Hematopoietic multipotent progenitor cell treated with erythropoietin and hydrocortisone succinate and interleukin-3 and kit ligand, for 17 days (in vitro differentiated cells): ENCODE measurements around the gene SEPTIN7.
"Not testable (repeated sequence)": the region's sequence is repeated elsewhere in the genome, so short reads cannot be mapped to it uniquely, and the experiment has no call there.

ENCODE experiments used
- DNase-seq: peaks from one replicate; pipeline ENCODE4 v3.0.0-alpha.2; 2015; ENCODE audit warnings: low spot score

SEPTIN7 gene

DNA sequence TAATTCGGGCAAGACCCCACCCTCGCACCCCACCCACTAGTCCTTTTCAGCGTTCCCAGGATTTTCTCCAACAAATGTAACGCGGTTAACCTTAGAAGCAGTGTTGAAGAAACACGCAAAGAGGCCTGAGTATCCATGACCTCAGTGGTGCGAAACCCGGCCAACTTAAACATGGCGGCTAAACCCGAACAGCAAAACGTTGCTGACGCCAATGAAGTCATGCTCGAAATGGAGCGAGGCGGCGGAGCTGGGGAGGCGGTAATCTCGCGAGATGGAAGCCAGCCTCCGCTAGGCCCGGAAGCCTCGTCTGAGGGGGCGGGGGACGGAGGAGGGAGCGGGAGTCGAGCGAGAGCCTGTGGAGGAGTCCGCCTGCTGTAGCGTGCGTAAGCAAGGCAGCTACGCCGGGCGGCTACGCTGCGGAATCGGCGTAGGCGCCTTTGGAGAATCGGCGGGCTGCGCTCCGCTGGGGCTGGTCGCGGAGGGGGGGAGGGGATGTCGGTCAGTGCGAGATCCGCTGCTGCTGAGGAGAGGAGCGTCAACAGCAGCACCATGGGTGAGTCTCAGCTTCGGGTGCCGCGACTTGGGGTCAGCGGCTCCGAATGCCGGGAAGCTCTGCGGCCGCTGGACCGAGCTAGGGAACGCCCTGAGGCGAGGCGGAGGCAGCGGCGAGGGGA is at the start of gene SEPTIN7:
SEPTIN7 (plus strand) TSS at position 340 of the 674 bp plus-strand sequence; CDS start at position 493, 153 bp downstream.
- DNase-seq: peak; percentile 97

DNA sequence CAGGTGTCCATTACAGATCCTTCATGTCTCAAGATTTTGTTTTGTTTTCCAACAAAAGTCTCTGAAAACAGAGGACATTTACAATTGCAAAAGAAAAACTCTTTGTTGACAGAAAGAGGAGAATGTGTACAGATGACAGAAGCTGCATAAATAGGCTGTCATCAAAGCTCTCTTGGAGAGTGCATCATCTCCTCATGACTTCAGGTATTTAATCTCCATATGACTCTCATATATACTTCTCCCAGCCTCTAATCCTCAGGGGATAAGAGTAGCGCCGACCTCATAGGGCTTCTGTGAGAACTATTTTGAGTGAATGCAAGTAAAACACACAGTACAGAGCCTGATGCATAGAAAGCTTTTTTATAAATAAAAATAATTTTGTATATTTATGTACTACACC is 48.1 kb upstream of the SEPTIN7 start:
- DNase-seq: no peak

DNA sequence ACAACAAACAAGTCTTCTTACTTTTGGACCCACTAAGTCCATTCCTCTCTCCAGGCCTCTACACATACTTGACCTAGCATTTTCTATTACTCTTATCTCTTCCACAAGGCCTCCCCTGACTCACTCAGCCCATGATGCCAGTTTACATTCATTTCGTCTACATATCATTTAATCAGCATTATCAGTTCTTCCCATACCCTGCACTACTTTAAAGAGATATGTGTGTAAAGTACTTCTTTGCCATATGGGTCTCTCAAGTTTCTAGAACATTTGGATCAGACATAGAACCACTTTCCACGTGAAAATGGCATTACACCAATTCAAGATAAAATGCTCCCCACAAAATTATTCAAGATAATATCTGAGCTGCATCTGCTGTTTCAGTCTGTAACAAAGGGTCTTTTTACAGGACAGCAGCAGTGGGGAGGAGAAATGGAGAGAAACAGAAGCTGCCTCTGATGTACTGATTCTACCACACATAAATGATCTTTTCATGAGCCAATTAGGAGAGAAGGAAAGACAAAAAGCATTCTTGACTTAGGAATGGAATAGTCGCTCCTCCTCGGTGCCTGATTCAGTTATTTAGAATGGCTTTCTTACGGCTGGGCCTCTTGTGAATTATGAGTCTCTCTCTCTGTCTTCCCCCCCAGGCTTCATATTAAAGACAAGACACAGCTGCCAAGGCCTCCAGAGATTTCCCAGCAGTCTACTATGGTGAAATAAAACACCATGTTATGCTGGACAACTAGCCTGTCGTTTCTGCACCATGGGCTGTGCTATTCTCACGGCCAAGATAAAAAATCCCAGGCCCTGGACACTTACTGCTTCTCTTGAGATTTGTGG is 46.9 kb upstream of the SEPTIN7 start:
- no peak for DNase-seq

DNA sequence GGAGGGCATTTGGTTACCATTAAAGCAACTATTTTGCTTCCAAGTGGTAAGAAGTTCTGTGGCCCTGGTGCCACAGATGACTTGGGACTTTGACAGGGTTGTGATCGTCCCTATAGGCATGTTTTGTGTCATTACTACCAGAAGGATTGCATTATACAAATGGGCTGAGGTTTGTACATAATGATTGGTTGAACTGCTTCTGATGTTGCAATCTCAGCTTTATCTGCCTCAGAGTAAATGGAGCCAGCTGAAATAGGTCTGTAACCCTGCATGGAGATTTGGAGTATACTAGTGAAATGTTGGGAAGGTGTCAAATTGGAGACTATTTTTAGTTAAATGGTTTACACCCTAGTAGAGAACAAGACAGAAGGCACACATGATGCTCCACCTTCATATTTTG is 46.1 kb upstream of the SEPTIN7 start:
- DNase-seq: no peak

DNA sequence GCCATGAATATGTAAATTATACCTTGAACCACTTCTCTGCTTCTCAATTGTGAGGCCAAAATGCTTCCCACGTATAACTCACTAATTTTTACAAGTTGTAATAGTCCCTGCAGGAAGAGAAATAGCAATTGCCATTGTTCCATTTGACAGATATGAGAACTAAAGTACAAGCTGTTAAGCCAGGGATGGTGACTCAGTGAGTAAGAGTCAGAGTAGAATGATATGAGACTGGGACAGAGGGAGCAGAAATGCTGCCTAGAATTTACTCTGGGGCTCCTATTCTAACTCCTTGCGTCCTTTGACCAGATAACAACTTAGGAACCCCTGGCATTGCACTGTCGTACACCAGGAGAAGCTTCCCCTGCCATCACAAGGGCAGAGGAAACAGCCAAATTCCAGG is 45.1 kb upstream of the SEPTIN7 start:
- no peak for DNase-seq

DNA sequence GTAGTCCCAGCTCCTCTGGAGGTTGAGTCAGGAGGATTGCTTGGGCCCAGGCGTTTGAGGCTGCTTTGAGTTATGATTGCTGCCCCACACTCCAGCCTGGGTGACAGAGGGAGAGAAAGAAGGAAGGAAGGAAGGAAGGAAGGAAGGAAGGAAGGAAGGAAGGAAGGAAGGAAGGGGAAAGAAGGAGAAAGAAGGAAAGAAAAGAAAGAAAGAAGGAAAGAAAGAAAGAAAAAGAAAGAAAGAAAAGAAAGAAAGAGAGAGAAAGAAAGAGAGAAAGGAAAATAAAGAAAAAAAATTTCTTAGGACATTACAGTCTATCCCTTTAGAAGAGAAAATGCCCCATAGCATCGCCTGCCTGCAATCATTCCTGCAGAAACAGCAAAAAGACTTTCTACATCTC is 44.4 kb upstream of the SEPTIN7 start:
- not testable (repeated sequence) for DNase-seq

DNA sequence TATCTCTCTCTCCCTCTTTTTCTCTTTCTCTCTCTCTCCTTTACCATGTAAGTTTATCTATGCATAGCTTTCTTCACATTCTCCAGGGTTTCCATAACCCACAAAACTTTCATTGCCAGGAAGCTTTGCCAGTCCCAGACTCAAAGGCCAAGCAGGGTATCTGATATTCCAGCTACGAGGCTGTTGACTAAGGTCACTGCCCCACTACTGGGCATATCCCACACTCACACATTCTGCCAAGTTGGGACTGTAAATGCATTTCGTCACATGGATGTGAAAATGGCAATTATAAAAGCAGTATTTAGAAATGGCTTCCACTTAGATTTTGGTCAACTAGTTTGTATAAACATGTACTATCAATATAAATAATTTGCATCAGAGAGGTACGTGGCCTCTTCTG is 43.3 kb upstream of the SEPTIN7 start:
- DNase-seq: no peak

DNA sequence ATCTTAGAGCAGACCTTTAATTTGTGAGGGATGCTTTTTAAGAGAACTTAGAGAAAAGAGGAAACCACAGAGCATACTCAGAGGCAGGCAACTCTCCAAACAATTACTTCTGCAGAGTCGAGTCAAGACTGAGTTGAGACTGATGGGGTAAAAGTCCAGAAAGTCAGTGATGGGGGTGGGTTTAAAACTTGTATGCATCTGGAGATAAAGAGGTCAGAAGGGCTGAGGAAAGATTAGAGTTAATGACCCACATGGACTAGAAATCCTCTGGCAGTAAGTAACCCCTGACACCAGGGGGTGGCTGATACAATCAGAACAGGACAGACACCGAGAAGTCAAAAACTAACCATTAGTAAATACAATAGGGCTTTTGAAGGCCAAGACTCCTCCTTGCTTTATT is 42.4 kb upstream of the SEPTIN7 start:
- no peak for DNase-seq

DNA sequence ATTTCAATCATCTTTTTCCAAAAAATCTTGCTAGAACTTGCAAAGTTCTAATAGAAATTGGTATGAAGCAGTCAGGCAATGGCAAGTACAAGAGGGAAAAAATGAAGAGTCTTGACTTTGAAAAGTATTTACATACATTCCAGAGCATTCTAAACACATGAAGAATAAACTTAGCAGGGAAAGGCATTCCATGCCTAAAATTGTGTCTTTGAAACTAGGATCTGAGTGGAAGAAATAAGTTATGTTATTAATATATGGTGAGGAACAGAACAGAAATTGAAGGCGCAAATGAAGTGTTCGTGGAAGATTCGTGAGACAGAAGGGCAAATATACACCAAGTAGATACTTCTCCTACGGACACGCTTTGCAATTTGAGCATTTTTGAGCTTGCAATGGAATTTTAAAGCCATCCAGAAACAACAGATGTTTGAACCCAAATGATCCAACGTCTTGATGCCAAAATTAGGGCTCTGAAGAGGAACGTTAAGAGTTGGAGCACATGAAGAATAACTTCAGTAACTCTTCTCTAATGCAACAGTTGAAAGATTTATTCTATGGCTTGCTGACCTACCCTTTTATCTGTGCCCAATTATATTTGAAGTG is 40.6 kb upstream of the SEPTIN7 start:
- no peak for DNase-seq

DNA sequence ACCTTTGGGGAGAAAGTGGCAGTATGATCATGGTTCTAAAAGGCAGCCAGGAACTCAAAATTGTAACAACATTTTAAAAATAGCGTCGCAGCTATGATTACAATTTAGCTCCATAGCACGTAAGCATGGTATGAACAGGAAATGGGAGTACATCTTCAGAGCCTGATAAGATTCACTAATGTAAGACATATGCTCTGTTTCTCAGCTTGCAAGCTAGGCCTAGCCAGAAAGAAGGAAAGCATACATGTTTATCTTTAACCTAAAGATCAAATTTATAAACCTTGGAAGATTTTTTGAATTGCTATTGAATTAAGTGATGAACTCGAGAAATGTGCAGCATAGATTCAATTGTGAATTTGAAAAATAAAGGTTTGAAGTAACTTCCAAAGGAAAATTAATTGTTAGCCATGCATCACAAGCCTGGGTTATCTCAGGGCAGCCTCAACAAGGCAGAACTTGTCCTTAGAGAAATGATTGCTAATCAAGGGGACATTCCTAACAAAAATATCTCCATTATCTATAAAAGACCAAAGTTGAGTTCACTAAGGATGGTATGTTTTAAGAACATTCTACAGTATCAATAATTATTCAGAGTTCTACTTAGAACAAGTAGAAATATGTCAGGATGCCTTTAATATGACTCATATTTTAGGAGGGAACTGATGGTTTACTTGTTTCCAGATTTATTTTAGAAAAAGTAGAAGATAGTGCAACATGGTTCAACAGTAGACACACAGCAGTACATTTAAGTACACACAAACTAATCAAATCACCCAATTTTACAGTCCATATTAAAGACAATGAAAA is 38.8 kb upstream of the SEPTIN7 start:
- no peak for DNase-seq

DNA sequence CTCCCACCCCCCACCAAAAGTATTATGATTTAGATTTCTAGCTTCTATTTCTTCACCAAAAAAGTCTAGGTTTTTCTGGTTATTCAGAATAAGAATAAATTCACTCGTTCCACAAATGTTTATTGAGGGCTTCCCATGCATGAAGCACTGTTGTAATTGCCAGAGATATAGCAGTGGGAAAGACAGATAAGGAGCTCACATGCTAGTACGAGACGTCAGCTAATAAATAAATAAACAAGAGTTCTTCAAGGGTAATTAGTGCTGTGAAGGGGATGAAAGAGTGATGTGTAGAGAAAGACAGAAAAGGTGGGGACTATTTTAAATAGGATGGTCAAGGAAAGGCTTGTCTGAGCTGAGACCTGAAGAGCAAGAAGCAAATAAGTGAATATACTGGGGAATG is 38.1 kb upstream of the SEPTIN7 start:
- no peak for DNase-seq

DNA sequence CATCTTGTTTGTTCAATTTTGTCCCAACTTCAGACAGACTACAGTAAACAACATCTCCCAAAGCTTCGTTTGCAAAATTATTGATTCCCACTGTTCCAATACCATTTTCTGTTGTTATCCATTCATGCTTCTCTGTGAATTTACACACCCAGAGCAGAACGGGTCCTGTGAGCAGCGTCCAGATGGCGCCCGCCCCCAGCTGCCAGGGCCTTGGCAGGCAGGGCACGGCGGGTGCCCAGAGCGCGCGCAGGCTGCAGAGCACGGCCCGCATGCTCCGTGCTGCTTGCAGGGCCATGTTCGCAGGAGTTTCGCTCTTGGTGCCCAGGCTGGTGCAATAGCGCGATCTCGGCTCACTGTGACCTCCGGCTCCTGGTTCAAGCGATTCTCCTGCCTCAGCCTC is 32.5 kb upstream of the SEPTIN7 start:
- DNase-seq: no peak

DNA sequence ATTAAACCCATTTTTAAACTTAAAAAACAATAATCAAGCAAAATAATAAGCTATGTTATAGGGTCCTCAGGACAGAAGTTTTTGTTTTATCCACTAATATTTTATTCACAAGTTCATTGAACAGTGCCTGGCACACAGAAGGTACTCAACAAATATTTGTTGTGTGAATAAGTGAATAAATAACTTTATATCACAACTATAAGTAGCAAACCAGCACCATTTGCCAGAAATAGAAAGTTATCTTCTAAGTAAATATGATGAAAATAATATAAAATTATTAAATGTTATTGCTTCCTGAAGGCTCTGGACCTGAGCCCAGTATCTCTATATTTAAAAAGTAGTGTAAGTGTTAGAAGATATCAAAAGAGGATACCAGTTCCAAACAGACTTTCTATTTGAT is 29.1 kb upstream of the SEPTIN7 start:
- no peak for DNase-seq

DNA sequence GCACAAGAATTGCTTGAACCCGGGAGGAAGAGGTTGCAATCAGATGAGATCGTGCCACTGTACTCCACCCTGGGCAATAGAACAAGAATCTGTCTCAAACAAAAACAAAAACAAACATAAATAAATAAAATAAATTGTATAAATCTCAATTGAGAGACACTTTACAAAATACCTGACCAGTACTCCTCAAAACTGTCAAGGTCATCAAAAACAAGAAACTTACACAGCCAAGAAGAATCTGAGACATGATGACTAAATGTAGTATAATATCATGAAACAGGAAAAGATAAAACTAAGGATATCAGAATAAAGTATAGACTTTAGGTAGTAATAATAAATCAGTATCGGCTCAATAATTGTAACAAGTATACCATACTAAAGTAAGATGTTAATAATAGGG is 26.9 kb upstream of the SEPTIN7 start:
- DNase-seq: no peak

DNA sequence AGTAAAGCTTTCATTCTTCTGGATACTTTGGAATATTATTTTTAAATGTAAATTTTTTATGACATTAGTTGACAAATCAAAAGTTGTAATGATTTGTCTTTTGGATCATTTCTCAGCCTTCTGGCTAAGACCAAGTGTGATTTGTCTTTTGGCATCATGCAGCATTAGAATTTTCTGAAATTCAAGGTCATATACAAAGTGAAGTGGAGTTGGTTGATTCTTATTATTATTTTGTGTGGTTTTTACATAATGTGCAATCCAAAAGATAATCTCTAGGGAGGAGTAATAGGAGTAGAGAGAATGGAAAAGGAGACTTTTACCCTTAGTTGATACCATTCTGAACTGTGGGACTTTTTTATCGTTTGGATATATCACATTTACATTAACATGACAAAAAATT is 24.2 kb upstream of the SEPTIN7 start:
- DNase-seq: no peak

DNA sequence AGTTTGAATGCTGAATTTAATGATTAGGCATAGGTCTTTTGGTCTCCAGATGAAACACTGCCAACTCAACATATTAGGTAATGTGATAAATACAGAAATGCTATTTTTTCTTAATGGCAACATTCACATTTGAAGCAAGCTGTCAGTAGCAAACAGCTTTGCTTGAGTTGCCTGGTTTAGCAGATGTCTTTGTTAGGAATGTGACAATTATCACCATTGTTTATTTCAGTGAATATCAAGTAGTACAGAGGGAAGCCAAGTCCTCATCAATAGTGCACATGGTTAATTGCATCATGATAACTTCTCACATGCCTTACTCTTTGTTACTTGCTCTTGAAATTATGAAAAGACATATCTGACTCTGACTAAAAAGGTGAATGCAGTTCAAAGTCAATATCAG is 23.7 kb upstream of the SEPTIN7 start:
- DNase-seq: no peak

DNA sequence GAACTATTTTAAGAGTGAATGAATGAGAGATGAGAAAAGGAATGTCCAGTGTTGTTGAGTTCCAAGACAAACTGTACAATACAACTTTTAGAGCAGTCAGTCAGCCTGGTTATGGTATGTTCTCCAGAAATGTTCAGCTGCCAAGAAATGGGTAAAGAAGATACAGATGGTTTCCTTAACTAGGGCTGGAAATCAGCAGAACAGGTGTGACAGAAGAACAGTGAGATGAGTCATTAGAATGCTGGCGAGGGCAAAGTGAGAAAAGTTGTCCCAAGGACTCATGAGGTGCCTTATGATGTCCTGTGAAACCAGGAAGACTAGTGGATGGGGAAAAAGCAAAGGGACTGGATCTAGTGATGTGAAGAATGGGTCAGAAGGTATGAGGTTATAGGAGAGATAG is 20.8 kb upstream of the SEPTIN7 start:
- no peak for DNase-seq

DNA sequence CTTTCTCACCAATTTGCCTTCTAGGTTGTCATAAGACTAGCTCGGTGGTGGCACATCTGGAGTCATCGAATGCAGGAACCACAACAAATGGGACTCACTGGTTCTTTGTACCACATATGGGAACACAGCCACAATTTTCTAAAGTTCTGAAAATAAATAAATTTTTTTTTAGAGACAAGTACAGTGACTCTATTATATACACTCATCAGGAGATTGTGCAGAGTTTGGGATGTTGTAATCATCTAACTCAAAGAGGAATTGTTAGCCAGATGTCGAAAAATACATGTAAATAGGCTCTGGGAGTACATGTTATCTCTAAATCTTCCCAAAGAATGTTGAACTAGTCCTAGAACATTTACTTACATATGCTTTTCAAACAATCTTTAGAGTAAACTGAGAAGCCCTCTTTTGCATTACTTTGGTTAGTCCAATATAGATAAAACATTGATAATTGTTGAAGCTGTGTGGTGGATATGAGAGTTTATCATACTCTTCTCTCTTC is 19.6 kb upstream of the SEPTIN7 start:
- no peak for DNase-seq

DNA sequence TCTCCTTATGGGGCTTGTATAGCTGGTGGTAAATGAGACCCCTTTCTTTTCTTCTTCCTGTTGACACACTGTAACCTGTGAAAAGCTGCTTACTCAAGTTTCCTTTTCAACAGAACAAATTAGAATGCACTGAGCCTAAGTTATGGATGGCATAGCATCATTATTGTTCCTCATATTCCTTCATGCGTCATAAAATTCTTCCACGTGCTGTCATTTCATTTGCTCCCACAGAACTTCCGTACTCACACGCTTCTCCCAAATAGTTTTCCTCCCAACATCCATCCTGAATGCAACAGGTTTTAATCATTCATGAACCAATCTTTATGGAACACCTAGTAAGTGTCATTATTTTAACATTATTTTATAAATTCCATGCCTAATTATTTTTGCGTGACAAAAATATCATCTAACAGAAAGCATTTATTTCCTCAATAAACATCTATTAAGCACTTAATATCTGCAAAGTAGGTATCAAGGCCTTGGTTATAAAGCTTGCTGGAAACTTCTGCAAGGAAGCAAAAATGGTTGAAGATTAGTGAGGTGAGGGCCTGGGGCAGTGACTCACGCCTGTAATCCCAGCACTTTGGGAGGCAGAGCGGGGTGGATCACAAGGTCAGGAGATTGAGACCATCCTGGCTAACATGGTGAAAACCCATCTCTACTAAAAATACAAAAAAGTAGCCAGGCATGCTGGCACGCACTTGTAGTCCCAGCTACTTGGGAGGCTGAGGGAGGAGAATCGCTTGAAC is 18.9 kb upstream of the SEPTIN7 start:
- no peak for DNase-seq

DNA sequence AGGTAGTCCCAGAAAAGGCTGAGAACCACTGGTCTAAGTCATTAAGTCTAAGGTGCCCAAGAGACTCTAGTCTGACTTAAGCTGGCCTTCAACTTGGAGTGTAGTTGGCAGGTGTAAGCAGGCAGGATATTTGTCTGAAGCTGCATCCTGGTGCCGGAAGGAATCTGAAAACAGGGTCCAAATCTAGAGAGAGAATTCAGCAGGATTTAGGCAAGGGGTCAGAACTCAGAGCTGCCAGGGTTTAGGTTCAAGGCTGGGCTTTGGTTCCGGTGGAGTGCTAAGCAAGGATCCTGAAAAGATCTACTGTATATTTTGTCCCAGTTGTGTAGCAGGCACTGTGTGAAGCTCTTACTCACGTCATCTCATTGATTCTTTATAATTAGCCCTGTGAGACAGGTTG is 16.5 kb upstream of the SEPTIN7 start:
- DNase-seq: no peak

DNA sequence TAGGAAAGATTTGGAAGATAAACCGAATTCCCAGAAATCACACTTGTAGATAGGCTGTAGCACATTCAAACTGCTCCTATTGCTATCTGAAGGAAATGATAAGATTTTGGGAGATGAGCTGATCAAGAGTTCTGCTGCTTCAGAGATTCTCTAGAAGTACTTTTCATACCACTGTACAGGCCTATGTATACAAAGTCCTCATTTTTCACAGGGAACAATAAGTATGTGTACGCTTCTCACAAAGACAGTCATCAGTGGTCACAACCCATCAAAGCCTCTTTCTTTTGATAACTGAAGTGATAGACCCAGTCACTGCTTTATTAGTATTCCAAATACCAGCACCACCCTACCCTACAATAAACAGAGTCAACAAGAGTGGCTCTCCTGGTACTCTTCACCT is 15.6 kb upstream of the SEPTIN7 start:
- DNase-seq: no peak

DNA sequence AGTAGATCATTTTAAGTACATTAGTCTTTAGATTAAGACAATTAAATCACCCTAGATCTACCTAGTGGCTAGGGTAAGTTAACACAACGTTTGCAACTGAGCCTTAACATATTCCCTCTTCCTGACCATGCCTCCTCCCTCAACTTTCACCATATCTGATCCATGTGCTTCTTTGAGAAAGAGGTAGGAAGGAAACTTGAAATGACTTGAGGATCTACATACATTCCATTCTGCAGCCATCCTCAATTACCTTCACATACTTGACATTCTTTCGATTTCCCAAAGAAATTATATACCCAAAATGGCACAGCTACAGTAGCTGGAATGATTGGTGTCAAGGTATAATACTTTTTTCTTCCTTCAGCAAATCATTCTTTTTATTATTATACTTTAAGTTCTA is 12.9 kb upstream of the SEPTIN7 start:
- no peak for DNase-seq
